Measurements from ENCODE around the gene SLC15A4. TPM values are rescaled to one million over a fixed set of nuclear protein-coding genes. Genes with fewer than 3 reads are reported as not detected.
A peak's percentile ranks its signal among the peaks of the same experiment; 100 is the strongest.

Gene SLC15A4
- total and polyA plus RNA-seq, 5 donors from 2014 or later, result 1.7 to 12.4 (median 3.1) TPM

DNA sequence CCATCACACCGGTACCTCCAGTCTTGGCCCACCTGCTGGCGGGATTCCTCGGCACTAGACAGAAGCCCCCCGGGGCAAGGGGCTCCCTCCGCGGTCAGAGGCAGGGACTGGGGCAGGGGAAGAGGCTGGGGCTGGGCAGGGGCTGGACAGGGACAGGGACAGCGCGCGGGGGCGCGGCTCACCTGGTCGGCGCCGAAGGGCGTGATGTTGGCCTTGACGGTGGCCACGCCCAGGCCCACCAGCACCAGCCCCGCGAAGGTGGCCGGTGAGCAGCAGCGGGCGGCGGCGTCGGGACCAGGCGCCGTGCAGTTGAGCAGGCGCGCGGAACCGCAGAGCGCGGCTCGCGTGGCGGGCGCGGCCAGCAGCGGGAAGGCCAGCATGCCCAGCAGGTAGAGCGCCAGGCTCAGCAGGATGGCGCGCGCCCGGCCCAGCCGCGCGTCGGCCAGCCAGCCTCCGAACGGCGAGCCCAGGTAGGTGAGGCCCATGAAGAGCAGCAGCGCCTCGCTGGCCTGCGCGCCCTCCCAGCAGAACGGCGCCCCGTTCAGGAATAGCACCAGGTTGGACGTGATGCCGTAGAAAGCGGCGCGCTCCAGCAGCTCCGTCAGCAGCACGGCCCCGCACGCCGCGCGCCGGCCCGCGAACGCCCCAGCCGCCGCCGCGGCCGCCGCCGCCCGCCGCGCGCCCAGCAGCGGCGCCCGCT is 392 bp downstream of the SLC15A4 start:
- H3K4me1 ChIP-seq (ENCODE audit: control insufficient read depth, insufficient read depth, low read length, poor library complexity, severe bottlenecking), result peaks cover 29% of the 10 kb centered on the region
- peak in 1 of 2 donors; percentile 57 for ATAC-seq (ENCODE audit: low read depth in 2 of 2)

GRCh38 chr12:128820723-128821432 is 2.9 kb downstream of the SLC15A4 start:
- peak overlapping the region; percentile 34 to 87 (median 64) for H3K4me3 Mint-ChIP-seq
- no peaks in the 10 kb centered on the region for H3K27me3 Mint-ChIP-seq
- H3K36me3 Mint-ChIP-seq, result peaks cover 18% of the 10 kb centered on the region
- peaks cover 2% of the 10 kb centered on the region for H3K36me3 ChIP-seq (ENCODE audit: control insufficient read depth, insufficient read depth, low read length)
- peak overlapping the region; percentile 50 to 66 (median 56) for H3K27ac Mint-ChIP-seq
- no peak overlapping the region for H3K27ac ChIP-seq (ENCODE audit: insufficient read depth, low read length, poor library complexity, severe bottlenecking)
- peaks cover 4 to 63% (median 42%) of the 10 kb centered on the region in 4 donors for H3K4me1 Mint-ChIP-seq
- no peaks in the 10 kb centered on the region for H3K27me3 ChIP-seq (ENCODE audit: control insufficient read depth, insufficient read depth, low read length)
- no peak overlapping the region for H3K4me3 ChIP-seq (ENCODE audit: low read depth, low read length)
- H3K4me1 ChIP-seq (ENCODE audit: control insufficient read depth, insufficient read depth, low read length, poor library complexity, severe bottlenecking), result peaks cover 29% of the 10 kb centered on the region
- ATAC-seq (ENCODE audit: low read depth in 2 of 2), result no peak
- peak in 1 of 3 donors; percentile 73 for DNase-seq
- no peaks in the 10 kb centered on the region for H3K9me3 ChIP-seq (ENCODE audit: control insufficient read depth in 2 of 2, low read length in 2 of 2)
- H3K9me3 Mint-ChIP-seq, result no peaks in the 10 kb centered on the region

More for the DNA sequence above, 392 bp downstream of the SLC15A4 start:
- Mint-ChIP-seq H3K27me3 (no peaks in the 10 kb centered on the region), H3K4me3 (peak overlapping the region; percentile 78 to 93 (median 90)), H3K9me3 (no peaks in the 10 kb centered on the region), H3K36me3 (peaks cover 14% of the 10 kb centered on the region), H3K27ac (no peak overlapping the region), H3K4me1 (peaks cover 9 to 42% (median 31%) of the 10 kb centered on the region in 4 donors)
- no peaks in the 10 kb centered on the region for H3K9me3 ChIP-seq (ENCODE audit: control insufficient read depth in 2 of 2, low read length in 2 of 2)
- H3K36me3 ChIP-seq (ENCODE audit: control insufficient read depth, insufficient read depth, low read length), result peaks cover 2% of the 10 kb centered on the region
- DNase-seq, result peak in 2 of 3 donors; percentile 3 to 9
- peak overlapping the region; percentile 19 for H3K4me3 ChIP-seq (ENCODE audit: low read depth, low read length)
- no peak overlapping the region for H3K27ac ChIP-seq (ENCODE audit: insufficient read depth, low read length, poor library complexity, severe bottlenecking)
- H3K27me3 ChIP-seq (ENCODE audit: control insufficient read depth, insufficient read depth, low read length), result no peaks in the 10 kb centered on the region

GRCh38 chr12:128820253-128820652 is 3.5 kb downstream of the SLC15A4 start:
- peaks cover 29% of the 10 kb centered on the region for H3K4me1 ChIP-seq (ENCODE audit: control insufficient read depth, insufficient read depth, low read length, poor library complexity, severe bottlenecking)
- Mint-ChIP-seq H3K9me3 (no peaks in the 10 kb centered on the region), H3K4me1 (peaks cover 4 to 67% (median 45%) of the 10 kb centered on the region in 4 donors), H3K4me3 (peak overlapping the region in 2 of 4 donors; percentile 4 to 34), H3K27ac (peak overlapping the region in 1 of 3 donors; percentile 43), H3K27me3 (no peaks in the 10 kb centered on the region), H3K36me3 (peaks cover 18% of the 10 kb centered on the region)
- no peak for ATAC-seq (ENCODE audit: low read depth in 2 of 2)
- H3K36me3 ChIP-seq (ENCODE audit: control insufficient read depth, insufficient read depth, low read length), result peaks cover 2% of the 10 kb centered on the region
- no peak overlapping the region for H3K4me3 ChIP-seq (ENCODE audit: low read depth, low read length)
- H3K27me3 ChIP-seq (ENCODE audit: control insufficient read depth, insufficient read depth, low read length), result no peaks in the 10 kb centered on the region
- H3K9me3 ChIP-seq (ENCODE audit: control insufficient read depth in 2 of 2, low read length in 2 of 2), result no peaks in the 10 kb centered on the region
- no peak overlapping the region for H3K27ac ChIP-seq (ENCODE audit: insufficient read depth, low read length, poor library complexity, severe bottlenecking)
- DNase-seq, result no peak

- Histone ChIP-seq H3K4me3 (ENCODE audit: low read depth, low read length) (no peak overlapping the region), H3K4me1 (ENCODE audit: control insufficient read depth, insufficient read depth, low read length, poor library complexity, severe bottlenecking) (peaks cover 29% of the 10 kb centered on the region), H3K9me3 (ENCODE audit: control insufficient read depth in 2 of 2, low read length in 2 of 2) (no peaks in the 10 kb centered on the region), H3K27ac (ENCODE audit: insufficient read depth, low read length, poor library complexity, severe bottlenecking) (no peak overlapping the region), H3K36me3 (ENCODE audit: control insufficient read depth, insufficient read depth, low read length) (peaks cover 2% of the 10 kb centered on the region), H3K27me3 (ENCODE audit: control insufficient read depth, insufficient read depth, low read length) (no peaks in the 10 kb centered on the region)
- peak overlapping the region in 2 of 4 donors; percentile 9 to 32 for H3K4me3 Mint-ChIP-seq
- ATAC-seq (ENCODE audit: low read depth in 2 of 2), result no peak
- no peaks in the 10 kb centered on the region for H3K27me3 Mint-ChIP-seq
- no peak for DNase-seq
- H3K4me1 Mint-ChIP-seq, result peaks cover 4 to 67% (median 46%) of the 10 kb centered on the region in 4 donors
- H3K9me3 Mint-ChIP-seq, result no peaks in the 10 kb centered on the region
- H3K27ac Mint-ChIP-seq, result no peak overlapping the region
- peaks cover 24% of the 10 kb centered on the region for H3K36me3 Mint-ChIP-seq
Measured at GRCh38 chr12:128819293-128820144, 4.2 kb downstream of the SLC15A4 start.

- H3K36me3 ChIP-seq (ENCODE audit: control insufficient read depth, insufficient read depth, low read length), result peaks cover 13% of the 10 kb centered on the region
- peaks cover 31% of the 10 kb centered on the region for H3K36me3 Mint-ChIP-seq
- H3K27ac Mint-ChIP-seq, result peak overlapping the region in 1 of 3 donors; percentile 38
- DNase-seq, result no peak
- ATAC-seq (ENCODE audit: low read depth in 2 of 2), result no peak
- no peaks in the 10 kb centered on the region for H3K27me3 Mint-ChIP-seq
- no peak overlapping the region for H3K27ac ChIP-seq (ENCODE audit: insufficient read depth, low read length, poor library complexity, severe bottlenecking)
- H3K9me3 Mint-ChIP-seq, result no peaks in the 10 kb centered on the region
- H3K4me3 ChIP-seq (ENCODE audit: low read depth, low read length), result no peak overlapping the region
- H3K9me3 ChIP-seq (ENCODE audit: control insufficient read depth in 2 of 2, low read length in 2 of 2), result no peaks in the 10 kb centered on the region
- peak overlapping the region in 1 of 4 donors; percentile 5 for H3K4me3 Mint-ChIP-seq
- H3K4me1 Mint-ChIP-seq, result peaks cover 5 to 71% (median 46%) of the 10 kb centered on the region in 4 donors
- H3K27me3 ChIP-seq (ENCODE audit: control insufficient read depth, insufficient read depth, low read length), result no peaks in the 10 kb centered on the region
- H3K4me1 ChIP-seq (ENCODE audit: control insufficient read depth, insufficient read depth, low read length, poor library complexity, severe bottlenecking), result peaks cover 25% of the 10 kb centered on the region
Measured at GRCh38 chr12:128818065-128819022, 5.4 kb downstream of the SLC15A4 start.

- Mint-ChIP-seq H3K27ac (peak overlapping the region in 2 of 3 donors; percentile 9 to 38), H3K4me1 (peaks cover 12 to 72% (median 50%) of the 10 kb centered on the region in 4 donors), H3K27me3 (no peaks in the 10 kb centered on the region), H3K9me3 (no peaks in the 10 kb centered on the region), H3K4me3 (peak overlapping the region in 1 of 4 donors; percentile 42), H3K36me3 (peaks cover 33% of the 10 kb centered on the region)
- DNase-seq, result no peak
- no peak for ATAC-seq (ENCODE audit: low read depth in 2 of 2)
- H3K4me3 ChIP-seq (ENCODE audit: low read depth, low read length), result no peak overlapping the region
- no peaks in the 10 kb centered on the region for H3K27me3 ChIP-seq (ENCODE audit: control insufficient read depth, insufficient read depth, low read length)
- H3K4me1 ChIP-seq (ENCODE audit: control insufficient read depth, insufficient read depth, low read length, poor library complexity, severe bottlenecking), result peaks cover 15% of the 10 kb centered on the region
- no peak overlapping the region for H3K27ac ChIP-seq (ENCODE audit: insufficient read depth, low read length, poor library complexity, severe bottlenecking)
- peaks cover 18% of the 10 kb centered on the region for H3K36me3 ChIP-seq (ENCODE audit: control insufficient read depth, insufficient read depth, low read length)
- no peaks in the 10 kb centered on the region for H3K9me3 ChIP-seq (ENCODE audit: control insufficient read depth in 2 of 2, low read length in 2 of 2)
Measured at GRCh38 chr12:128817111-128818015, 6.4 kb downstream of the SLC15A4 start.

All from CD4-positive, CD25-positive, alpha-beta regulatory T cell (primary cell).